Fibroblast of skin of scalp (primary cell): ENCODE data around the gene INTS13.
"Not testable (repeated sequence)": the region's sequence is repeated elsewhere in the genome, so short reads cannot be mapped to it uniquely, and the experiment has no call there.

Source experiments
- DNase-seq: peaks from one replicate; pipeline ENCODE4 v3.0.0-alpha.2; 2013

The INTS13 gene

GRCh38 chr12:26869104-26869494, 68.7 kb downstream of the INTS13 start:
- DNase-seq = no peak

- DNase-seq = no peak
These were observed 69.2 kb downstream of the INTS13 start for GRCh38 chr12:26868447-26869103.

GRCh38 chr12:26867080-26867479, 70.7 kb downstream of the INTS13 start:
- DNase-seq = no peak

- DNase-seq = no peak
These were observed 74.3 kb downstream of the INTS13 start for GRCh38 chr12:26863515-26863914.

- not testable (repeated sequence) for DNase-seq
These were observed 75.0 kb downstream of the INTS13 start for GRCh38 chr12:26862787-26863186.

- no peak for DNase-seq
These were observed 76.1 kb downstream of the INTS13 start for GRCh38 chr12:26861690-26862089.

- DNase-seq = no peak
These were observed 80.2 kb downstream of the INTS13 start for GRCh38 chr12:26857465-26858176.

GRCh38 chr12:26855337-26855736, 82.4 kb downstream of the INTS13 start:
- no peak for DNase-seq
